A549 (cell line): Measurements from ENCODE around the gene TRERF1. TPM values are rescaled to one million over a fixed set of nuclear protein-coding genes. Genes with fewer than 3 reads are reported as not detected.

ENCODE experiments used
- ATAC-seq, 2 experiments: fragments of 200-7000 bp in 1 of 2; fragments of >200 bp in 1 of 2; cut with Nextera tagmentation in 1 of 2; cut with Tn5 transposase in 1 of 2; 3 replicates each; pipeline versions ENCODE4 v1.8.0 to v1.9.1; 2018 to 2020; ENCODE audit warnings: mild to moderate bottlenecking in 1 of 2, moderate library complexity in 1 of 2
- CTCF ChIA-PET: fragments of 300-600 bp; sonication (Branson Sonifier 250); formaldehyde crosslinking; extraction: SDS; loops from one replicate; lab custom pipeline; 2021; ENCODE audit warnings: antibody characterized with exemption, inconsistent platforms; lab: Yijun Ruan, JAX
- POLR2A ChIA-PET: fragments of 350-600 bp; formaldehyde crosslinking; extraction: SDS; loops from one replicate; lab custom pipeline; 2021; ENCODE audit warnings: antibody characterized with exemption, inconsistent platforms; lab: Yijun Ruan, JAX
- DNase-seq, 2 experiments: peaks; one replicate each; pipeline versions ENCODE4 v3.0.0 to v3.0.0-alpha.2; 2011 to 2016; ENCODE audit warnings: low read depth in 1 of 2, low spot score in 1 of 2
- FAIRE-seq: peaks from 2 replicates; lab custom pipeline; 2011; peaks lifted over from hg19 to GRCh38; lab: Jason Lieb, UNC
- H3K27ac ChIP-seq, 2 experiments: fragments of >200 bp; sonication (Bioruptor Twin); formaldehyde crosslinking; 3 replicates each; pipeline ENCODE4 v1.5.1; 2016 to 2017
- H3K4me1 ChIP-seq: fragments of >200 bp; sonication (Bioruptor Twin); formaldehyde crosslinking; 3 replicates; pipeline ENCODE4 v1.6.1; 2016
- H3K4me2 ChIP-seq: fragments of >200 bp; sonication (Bioruptor Twin); formaldehyde crosslinking; 3 replicates; pipeline ENCODE4 v1.6.1; 2016
- H3K4me3 ChIP-seq: fragments of >200 bp; sonication (Bioruptor Twin); formaldehyde crosslinking; 3 replicates; pipeline ENCODE4 v1.5.1; 2016
- H3K9me3 ChIP-seq: fragments of >200 bp; sonication (Bioruptor Twin); formaldehyde crosslinking; 3 replicates; pipeline ENCODE4 v1.6.1; 2016
- CEBPB ChIP-seq, 2 experiments: fragments of >200 bp in 1 of 2; sonication (Bioruptor Twin) in 1 of 2; formaldehyde crosslinking in 1 of 2; IDR thresholded peaks; 2 replicates each; pipeline ENCODE4 v1.6.1; 2012 to 2016
- CHD4 ChIP-seq: fragments of 200-600 bp; sonication (generic); IDR thresholded peaks from 2 replicates; pipeline ENCODE4 v1.6.1; 2016; ENCODE audit warnings: antibody characterized with exemption, mild to moderate bottlenecking, borderline replicate concordance
- EHMT2 ChIP-seq: fragments of 200-600 bp; sonication (generic); IDR thresholded peaks from 2 replicates; pipeline ENCODE4 v1.6.1; 2016; ENCODE audit warnings: antibody characterized with exemption, low read depth, mild to moderate bottlenecking, moderate library complexity
- EP300 ChIP-seq, 2 experiments: fragments of >200 bp; sonication (Bioruptor Twin); formaldehyde crosslinking; IDR thresholded peaks; 2 replicates in 1 of 2; 3 replicates in 1 of 2; pipeline ENCODE4 v1.6.1; 2016 to 2017
- FOSL2 ChIP-seq, 2 experiments: fragments of 450-650 bp in 1 of 2; fragments of >200 bp in 1 of 2; sonication (Bioruptor Twin) in 1 of 2; formaldehyde crosslinking; IDR thresholded peaks; 2 replicates each; pipeline versions ENCODE4 v1.5.0 to v1.6.1; 2016 to 2020; ENCODE audit warnings: mild to moderate bottlenecking in 1 of 2, moderate library complexity in 1 of 2
- FOXS1 ChIP-seq: fragments of 250-450 bp; sonication (Bioruptor Pico); IDR thresholded peaks from 2 replicates; pipeline ENCODE4 v1.5.0; 2020; ENCODE audit warnings: mild to moderate bottlenecking, moderate library complexity
- GATA3 ChIP-seq: IDR thresholded peaks from 2 replicates; pipeline ENCODE4 v1.6.1; 2012; ENCODE audit warnings: borderline replicate concordance
- HEYL ChIP-seq: fragments of 250-450 bp; sonication (Bioruptor Pico); IDR thresholded peaks from 2 replicates; pipeline ENCODE4 v1.8.0; 2021; ENCODE audit warnings: mild to moderate bottlenecking, moderate library complexity
- HOXB13 ChIP-seq: fragments of 250-450 bp; sonication (Bioruptor Pico); IDR thresholded peaks from 2 replicates; pipeline ENCODE4 v1.5.0; 2020; ENCODE audit warnings: low read depth, mild to moderate bottlenecking, moderate library complexity
- HOXB5 ChIP-seq: fragments of 250-450 bp; sonication (Bioruptor Pico); IDR thresholded peaks from 2 replicates; pipeline ENCODE4 v1.5.0; 2020; ENCODE audit warnings: mild to moderate bottlenecking, moderate library complexity
- JUN ChIP-seq, 2 experiments: fragments of >200 bp; sonication (Bioruptor Twin); formaldehyde crosslinking; IDR thresholded peaks; 2 replicates in 1 of 2; 3 replicates in 1 of 2; pipeline ENCODE4 v1.6.1; 2016 to 2017
- JUNB ChIP-seq: fragments of >200 bp; sonication (Bioruptor Twin); formaldehyde crosslinking; IDR thresholded peaks from 2 replicates; pipeline ENCODE4 v1.6.1; 2016
- MAFK ChIP-seq: fragments of 450-650 bp; IDR thresholded peaks from 2 replicates; pipeline ENCODE4 v1.6.1; 2014; ENCODE audit not compliant: partially characterized antibody
- MAZ ChIP-seq: fragments of 150-350 bp; IDR thresholded peaks from 2 replicates; pipeline ENCODE4 v1.6.1; 2014; ENCODE audit warnings: antibody characterized with exemption, low read depth, low read length, borderline replicate concordance
- NPAS2 ChIP-seq: fragments of 250-450 bp; sonication (Bioruptor Pico); IDR thresholded peaks from 2 replicates; pipeline ENCODE4 v1.8.0; 2022; ENCODE audit warnings: mild to moderate bottlenecking, moderate library complexity, borderline replicate concordance
- POLR2A ChIP-seq: IDR thresholded peaks from 2 replicates; pipeline ENCODE4 v1.6.1; 2012; ENCODE audit warnings: mild to moderate bottlenecking, low read length
- POLR2AphosphoS2 ChIP-seq: conservative IDR thresholded peaks from 2 replicates; pipeline ENCODE4 v1.6.1; 2012; ENCODE audit warnings: low read length, improper control_type of control experiment, inconsistent platforms
- RAD21 ChIP-seq, 2 experiments: fragments of >200 bp in 1 of 2; sonication (Bioruptor Twin) in 1 of 2; formaldehyde crosslinking in 1 of 2; IDR thresholded peaks in 1 of 2; conservative IDR thresholded peaks in 1 of 2; 2 replicates in 1 of 2; 3 replicates in 1 of 2; pipeline ENCODE4 v1.6.1; 2012 to 2018; ENCODE audit warnings: inconsistent platforms in 1 of 2
- RCOR1 ChIP-seq: fragments of 150-350 bp; IDR thresholded peaks from 2 replicates; pipeline ENCODE4 v1.6.1; 2014; ENCODE audit warnings: antibody characterized with exemption, low read length, low read depth
- SMC3 ChIP-seq: fragments of >200 bp; sonication (Bioruptor Twin); formaldehyde crosslinking; IDR thresholded peaks from 3 replicates; pipeline ENCODE4 v1.6.1; 2018; ENCODE audit warnings: inconsistent platforms
- SREBF2 ChIP-seq: fragments of 450-650 bp; IDR thresholded peaks from 2 replicates; pipeline ENCODE4 v1.6.1; 2014; ENCODE audit warnings: mild to moderate bottlenecking, moderate library complexity
- TFCP2L1 ChIP-seq: fragments of 250-450 bp; sonication (Bioruptor Pico); IDR thresholded peaks from 2 replicates; pipeline ENCODE4 v1.5.0; 2021; ENCODE audit warnings: mild to moderate bottlenecking
- ZC3H11A ChIP-seq: fragments of 450-650 bp; IDR thresholded peaks from 2 replicates; pipeline ENCODE4 v1.6.1; 2014; ENCODE audit warnings: antibody characterized with exemption, mild to moderate bottlenecking
- ZNF302 ChIP-seq: fragments of 250-450 bp; sonication (Bioruptor Pico); IDR thresholded peaks from 2 replicates; pipeline ENCODE4 v1.9.0; 2021; ENCODE audit warnings: inconsistent platforms, mild to moderate bottlenecking, moderate library complexity
- ZSCAN20 ChIP-seq: fragments of 250-450 bp; sonication (Bioruptor Pico); IDR thresholded peaks from 2 replicates; pipeline ENCODE4 v1.8.0; 2022; ENCODE audit warnings: mild to moderate bottlenecking, moderate library complexity
- WGBS: methylation state at CpG from one replicate; pipeline ENCODE4 v1.1.6; 2017; ENCODE audit errors: missing lambda C conversion rate; 5-methylcytosine and 5-hydroxymethylcytosine counted together
- polyA plus RNA-seq, 4 experiments: library from polyadenylated mRNA; depleted of rRNA in 3 of 4; stranded (reverse); fragments of >200 nt; fragmentation: RNase III in 1 of 4; extraction: RNeasy Plus Mini Kit Qiagen cat#74134 plus additional on column Dnase treatment in 1 of 4; gene quantifications; 2 replicates in 3 of 4; 3 replicates in 1 of 4; pipeline ENCODE4 v1.2.3, GENCODE V29; 2011 to 2017
- TF ChIP-seq, protein P1 (sequence below): fragments of 250-450 bp; sonication (Bioruptor Pico); IDR thresholded peaks from 2 replicates; pipeline ENCODE4 v1.5.0; 2020; ENCODE audit warnings: low read depth, mild to moderate bottlenecking, moderate library complexity
- TF ChIP-seq, protein P2 (sequence below): IDR thresholded peaks from 2 replicates; pipeline ENCODE4 v1.6.1; 2012
- TF ChIP-seq, protein P3 (sequence below): fragments of >200 bp; sonication (Bioruptor Twin); formaldehyde crosslinking; IDR thresholded peaks from 2 replicates; pipeline ENCODE4 v1.6.1; 2016

The TRERF1 gene
- polyA plus RNA-seq, 2 of the 4 experiments (the other 2 are of a cell fraction): 2.4 to 3.5 TPM

- TF ChIP-seq MAZ (no peak), JUN (IDR thresholded peaks at IDR 0.05) (no peak), POLR2A (no peak), SMC3 (no peak), TFCP2L1 (no peak), CHD4 (no peak), NPAS2 (CRISPR knock-in tag) (no peak), EP300 (IDR thresholded peaks at IDR 0.05) (no peak), ZC3H11A (no peak), EHMT2 (no peak)
- TF ChIP-seq, protein P1, sequence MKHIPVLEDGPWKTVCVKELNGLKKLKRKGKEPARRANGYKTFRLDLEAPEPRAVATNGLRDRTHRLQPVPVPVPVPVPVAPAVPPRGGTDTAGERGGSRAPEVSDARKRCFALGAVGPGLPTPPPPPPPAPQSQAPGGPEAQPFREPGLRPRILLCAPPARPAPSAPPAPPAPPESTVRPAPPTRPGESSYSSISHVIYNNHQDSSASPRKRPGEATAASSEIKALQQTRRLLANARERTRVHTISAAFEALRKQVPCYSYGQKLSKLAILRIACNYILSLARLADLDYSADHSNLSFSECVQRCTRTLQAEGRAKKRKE: no peak
- TF ChIP-seq, protein P2, sequence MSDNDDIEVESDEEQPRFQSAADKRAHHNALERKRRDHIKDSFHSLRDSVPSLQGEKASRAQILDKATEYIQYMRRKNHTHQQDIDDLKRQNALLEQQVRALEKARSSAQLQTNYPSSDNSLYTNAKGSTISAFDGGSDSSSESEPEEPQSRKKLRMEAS: no peak
- Histone ChIP-seq H3K4me1 (peaks cover 39% of the 10 kb centered on the region), H3K4me3 (no peak overlapping the region), H3K27ac (peak overlapping the region in 1 of 2 experiments; percentile 49; a peak in 3 of 6 replicates), H3K4me2 (no peak overlapping the region), H3K9me3 (no peaks in the 10 kb centered on the region)
- WGBS: 93% methylated on average over 2 of the region's 2 CpGs
- ATAC-seq (no peak), FAIRE-seq (no peak), DNase-seq (no peak)
- ChIA-PET CTCF (no interaction called here), POLR2A (no interaction called here)
Observed at GRCh38 chr6:42318480-42318879, 133.2 kb downstream of the TRERF1 start.

DNA sequence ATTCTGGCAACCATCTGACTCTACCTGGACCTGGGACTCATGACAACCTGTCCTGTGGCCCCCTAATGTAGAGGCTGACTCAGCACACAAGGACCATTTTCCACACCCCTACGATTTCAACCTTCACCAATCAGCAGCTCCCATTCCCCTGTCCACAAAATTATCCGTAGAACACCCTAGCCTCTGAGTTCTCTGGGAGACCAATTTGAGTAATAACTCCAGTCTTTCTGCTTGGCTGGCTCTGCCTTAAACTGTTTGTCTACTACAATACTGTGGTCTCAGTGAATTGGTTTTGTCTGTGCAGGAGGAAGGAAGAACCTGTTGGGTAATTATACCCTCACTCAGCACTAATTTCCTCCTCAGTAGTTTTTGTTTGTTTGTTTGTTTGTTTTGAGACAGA is 134.7 kb downstream of the TRERF1 start:
- Histone ChIP-seq H3K4me2 (peak overlapping the region; percentile 92), H3K27ac (peak overlapping the region; percentile 92 to 94), H3K4me1 (peaks cover 51% of the 10 kb centered on the region), H3K9me3 (no peaks in the 10 kb centered on the region), H3K4me3 (no peak overlapping the region)
- ATAC-seq (no peak), FAIRE-seq (no peak), DNase-seq (no peak)
- TF ChIP-seq FOSL2 (IDR thresholded peaks at IDR 0.05) (no peak), FOSL2 (CRISPR knock-in tag; IDR thresholded peaks at IDR 0.05) (no peak), SREBF2 (no peak), ZSCAN20 (no peak), MAFK (peak; percentile 51), JUNB (no peak)
- ChIA-PET POLR2A (no interaction called here), CTCF (interaction anchor here (0.6 to 1.7 kb wide), 5 partner anchors 11 to 235 kb away, joined by 3 to 6 read pairs (median 4); no protein-coding TSS in a partner anchor)
- WGBS: 79% methylated on average over 2 of the region's 2 CpGs

DNA sequence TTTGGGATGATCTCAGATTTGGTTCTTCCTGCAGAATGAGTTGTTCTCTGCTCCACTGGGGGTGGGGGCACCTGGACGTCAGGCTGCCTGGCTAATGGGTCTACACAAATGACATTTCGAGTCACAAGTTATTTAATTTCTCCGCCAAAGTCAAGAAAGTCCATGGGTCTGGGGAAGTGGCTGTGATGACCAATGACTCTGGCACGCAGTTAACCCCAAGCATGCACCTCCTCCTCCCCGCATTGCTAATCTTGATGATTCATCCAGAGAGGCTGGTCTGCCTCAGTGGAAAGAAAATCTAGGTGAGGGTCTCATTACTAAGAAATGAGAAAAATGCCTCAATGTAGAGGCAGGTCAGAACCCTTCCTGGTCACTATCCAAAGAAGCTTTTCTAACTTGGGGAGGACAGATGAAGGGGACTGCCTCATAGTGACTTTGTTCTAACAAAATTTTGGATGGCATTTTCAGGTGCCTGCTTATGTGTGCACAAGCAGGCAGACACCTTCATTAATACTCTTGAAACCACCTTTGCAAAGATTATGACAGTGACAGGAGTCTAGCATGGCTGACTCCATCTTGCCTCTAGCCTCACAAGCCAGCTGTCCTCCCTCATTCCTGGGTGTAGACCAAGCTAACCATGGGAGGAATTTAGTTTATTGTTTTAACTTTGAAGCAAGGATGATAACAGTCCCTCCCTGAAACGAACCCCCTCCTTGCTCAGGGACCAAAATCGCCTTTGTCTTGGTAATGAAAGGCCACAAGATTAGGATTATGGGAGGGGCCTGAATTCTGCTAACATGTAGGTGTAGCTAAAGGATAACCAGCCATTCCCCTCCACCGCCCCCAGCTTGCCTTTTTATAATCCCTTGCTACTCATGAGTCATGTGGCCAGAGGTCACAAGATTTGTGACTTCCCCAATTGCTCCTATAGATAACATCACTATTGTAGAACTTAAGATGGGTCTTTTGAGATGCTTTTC is 135.4 kb downstream of the TRERF1 start:
- 0% methylated on average over 6 of the region's 8 CpGs for WGBS
- CTCF ChIA-PET: interaction anchor here (1.1 to 1.7 kb wide), 4 partner anchors 10 to 231 kb away, joined by 3 to 6 read pairs (median 5); no protein-coding TSS in a partner anchor
- POLR2A ChIA-PET: interaction anchor here (0.6 kb wide), 1 partner anchor 137 kb away, joined by 4 read pairs; no protein-coding TSS in a partner anchor
- FAIRE-seq (no peak), ATAC-seq (peak; percentile 87 to 94), DNase-seq (peak; percentile 60 to 84)
- Histone ChIP-seq H3K4me2 (peak overlapping the region; percentile 92), H3K4me3 (no peak overlapping the region), H3K27ac (peak overlapping the region; percentile 92 to 94), H3K9me3 (no peaks in the 10 kb centered on the region), H3K4me1 (peaks cover 51% of the 10 kb centered on the region)
- TF ChIP-seq CEBPB (IDR thresholded peaks at IDR 0.05) (peak in 1 of 2 experiments; percentile 50; a peak in 1 of 4 replicates), POLR2AphosphoS2 (no peak), RAD21 (conservative IDR thresholded peaks at IDR 0.05 in 1 of 2, IDR thresholded peaks at IDR 0.05 in 1 of 2) (peak; percentile 19 to 27; a peak in 2 of 5 replicates), ZNF302 (peak; percentile 90), HOXB13 (peak; percentile 73; the same call in 1 of the 2 replicates), HEYL (CRISPR knock-in tag) (peak; percentile 93), ZSCAN20 (peak; percentile 66; the same call in 1 of the 2 replicates), RCOR1 (no peak), EP300 (IDR thresholded peaks at IDR 0.05) (peak; percentile 37 to 57; a peak in 1 of 5 replicates), JUN (IDR thresholded peaks at IDR 0.05) (peak; percentile 44 to 67; a peak in 2 of 5 replicates), FOXS1 (CRISPR knock-in tag) (0 out of 2 replicates have a peak, but pooled peaks have one; percentile 70), NPAS2 (CRISPR knock-in tag) (0 out of 2 replicates have a peak, but pooled peaks have one; percentile 33), SMC3 (peak; percentile 17; the same call in 1 of the 3 replicates), POLR2A (no peak), JUNB (peak; percentile 87), FOSL2 (IDR thresholded peaks at IDR 0.05) (peak; percentile 89), FOSL2 (CRISPR knock-in tag; IDR thresholded peaks at IDR 0.05) (peak; percentile 91), HOXB5 (CRISPR knock-in tag) (peak; percentile 68; the same call in 1 of the 2 replicates), GATA3 (peak; percentile 82)
- TF ChIP-seq, protein P2: peak; percentile 66; the same call in 1 of the 2 replicates
- TF ChIP-seq, protein P3, sequence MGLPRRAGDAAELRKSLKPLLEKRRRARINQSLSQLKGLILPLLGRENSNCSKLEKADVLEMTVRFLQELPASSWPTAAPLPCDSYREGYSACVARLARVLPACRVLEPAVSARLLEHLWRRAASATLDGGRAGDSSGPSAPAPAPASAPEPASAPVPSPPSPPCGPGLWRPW: no peak
- TF ChIP-seq, protein P1: peak; percentile 93; the same call in 1 of the 2 replicates
